Skeletal muscle tissue (tissue), 4 donors: ENCODE data around the gene CILP. TPM values are rescaled to one million over a fixed set of nuclear protein-coding genes. Genes with fewer than 3 reads are reported as not detected.

Experiments used
- H3K27ac ChIP-seq: one replicate; pipeline ENCODE4 v1.7.0; 2013; ENCODE audit warnings: mild to moderate bottlenecking, low read depth, low read length, inconsistent platforms
- H3K27me3 ChIP-seq, 3 donors: one replicate each; pipeline ENCODE4 v1.7.0; 2013; ENCODE audit warnings: low read length in 3 of 3; ENCODE audit not compliant: control insufficient read depth in 3 of 3, insufficient read depth in 3 of 3
- H3K36me3 ChIP-seq, 3 donors: one replicate each; pipeline ENCODE4 v1.7.0; 2013; ENCODE audit warnings: low read length in 3 of 3; ENCODE audit not compliant: control insufficient read depth in 3 of 3, insufficient read depth in 3 of 3
- H3K4me1 ChIP-seq, 3 donors: one replicate each; pipeline ENCODE4 v1.7.0; 2013; ENCODE audit warnings: low read length in 3 of 3, mild to moderate bottlenecking in 3 of 3; ENCODE audit not compliant: control insufficient read depth in 3 of 3, insufficient read depth in 3 of 3
- H3K4me3 ChIP-seq, 3 donors: one replicate each; pipeline ENCODE4 v1.7.0; 2013; ENCODE audit warnings: low read length in 3 of 3
- H3K9ac ChIP-seq, 3 donors: one replicate each; pipeline ENCODE4 v1.7.0; 2013; ENCODE audit warnings: low read length in 3 of 3, mild to moderate bottlenecking in 3 of 3, moderate library complexity in 2 of 3, low read depth in 1 of 3
- H3K9me3 ChIP-seq, 3 donors: one replicate each; pipeline ENCODE4 v1.7.0; 2013; ENCODE audit warnings: low read length in 3 of 3; ENCODE audit not compliant: control insufficient read depth in 3 of 3
- total RNA-seq: library from RNA; depleted of rRNA; stranded (reverse); fragments of >200 nt; gene quantifications from one replicate; pipeline ENCODE4 v1.2.3, GENCODE V29; 2014
- donor health status: Osteomylitis.

The CILP gene, protein sequence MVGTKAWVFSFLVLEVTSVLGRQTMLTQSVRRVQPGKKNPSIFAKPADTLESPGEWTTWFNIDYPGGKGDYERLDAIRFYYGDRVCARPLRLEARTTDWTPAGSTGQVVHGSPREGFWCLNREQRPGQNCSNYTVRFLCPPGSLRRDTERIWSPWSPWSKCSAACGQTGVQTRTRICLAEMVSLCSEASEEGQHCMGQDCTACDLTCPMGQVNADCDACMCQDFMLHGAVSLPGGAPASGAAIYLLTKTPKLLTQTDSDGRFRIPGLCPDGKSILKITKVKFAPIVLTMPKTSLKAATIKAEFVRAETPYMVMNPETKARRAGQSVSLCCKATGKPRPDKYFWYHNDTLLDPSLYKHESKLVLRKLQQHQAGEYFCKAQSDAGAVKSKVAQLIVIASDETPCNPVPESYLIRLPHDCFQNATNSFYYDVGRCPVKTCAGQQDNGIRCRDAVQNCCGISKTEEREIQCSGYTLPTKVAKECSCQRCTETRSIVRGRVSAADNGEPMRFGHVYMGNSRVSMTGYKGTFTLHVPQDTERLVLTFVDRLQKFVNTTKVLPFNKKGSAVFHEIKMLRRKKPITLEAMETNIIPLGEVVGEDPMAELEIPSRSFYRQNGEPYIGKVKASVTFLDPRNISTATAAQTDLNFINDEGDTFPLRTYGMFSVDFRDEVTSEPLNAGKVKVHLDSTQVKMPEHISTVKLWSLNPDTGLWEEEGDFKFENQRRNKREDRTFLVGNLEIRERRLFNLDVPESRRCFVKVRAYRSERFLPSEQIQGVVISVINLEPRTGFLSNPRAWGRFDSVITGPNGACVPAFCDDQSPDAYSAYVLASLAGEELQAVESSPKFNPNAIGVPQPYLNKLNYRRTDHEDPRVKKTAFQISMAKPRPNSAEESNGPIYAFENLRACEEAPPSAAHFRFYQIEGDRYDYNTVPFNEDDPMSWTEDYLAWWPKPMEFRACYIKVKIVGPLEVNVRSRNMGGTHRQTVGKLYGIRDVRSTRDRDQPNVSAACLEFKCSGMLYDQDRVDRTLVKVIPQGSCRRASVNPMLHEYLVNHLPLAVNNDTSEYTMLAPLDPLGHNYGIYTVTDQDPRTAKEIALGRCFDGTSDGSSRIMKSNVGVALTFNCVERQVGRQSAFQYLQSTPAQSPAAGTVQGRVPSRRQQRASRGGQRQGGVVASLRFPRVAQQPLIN
- total RNA-seq, result 38.1 TPM

DNA sequence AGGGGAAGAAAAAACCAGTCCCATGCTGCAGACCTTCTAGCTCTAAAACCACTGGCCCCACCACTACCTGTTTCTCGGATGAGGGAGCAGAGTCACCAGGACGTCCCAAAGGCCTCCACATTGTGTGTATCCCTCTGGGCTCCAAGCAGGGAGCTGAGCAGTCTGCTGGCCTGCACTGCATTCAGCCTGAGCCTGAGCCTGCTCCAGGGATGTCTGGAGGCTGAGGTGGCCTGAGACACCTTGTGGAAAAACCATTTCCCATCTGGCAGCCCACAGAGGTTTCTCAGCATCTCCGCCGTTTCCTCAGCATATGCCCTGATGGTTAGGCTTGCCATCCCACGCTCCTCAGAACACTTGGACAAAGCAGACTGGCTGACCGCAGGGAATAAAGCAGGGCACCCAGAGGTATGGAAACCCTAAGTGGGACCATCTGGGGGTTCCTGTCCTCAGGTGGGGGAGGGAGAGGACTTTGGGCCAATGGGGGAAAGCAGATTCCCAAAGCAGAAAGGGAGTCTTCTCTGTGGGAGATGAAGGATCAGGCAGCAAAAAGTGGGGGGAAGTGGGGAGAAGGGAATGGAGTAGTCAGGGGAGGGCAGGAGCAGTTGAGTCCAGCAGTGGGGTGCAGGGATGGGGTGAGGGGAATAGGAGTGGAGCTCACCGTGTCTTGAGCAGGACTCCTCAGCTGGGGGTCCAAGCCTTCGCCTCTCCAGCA is at the start of gene CILP:
Gene CILP (minus strand): TSS at position 704 of the 712 bp plus-strand sequence. CDS start 1,718 bp downstream, outside the sequence.
- peak within 1 kb of the TSS; percentile 53 for H3K27ac ChIP-seq
- H3K27me3 ChIP-seq, result no peaks in the 10 kb centered on the region
- peak within 1 kb of the TSS in 2 of 3 donors; percentile 28 to 62 for H3K9ac ChIP-seq
- peaks cover 21 to 38% (median 23%) of the 10 kb centered on the region in 3 donors for H3K4me1 ChIP-seq
- peak within 1 kb of the TSS in 2 of 3 donors; percentile 45 to 51 for H3K4me3 ChIP-seq
- no peaks in the 10 kb centered on the region for H3K36me3 ChIP-seq
- H3K9me3 ChIP-seq, result no peaks in the 10 kb centered on the region

DNA sequence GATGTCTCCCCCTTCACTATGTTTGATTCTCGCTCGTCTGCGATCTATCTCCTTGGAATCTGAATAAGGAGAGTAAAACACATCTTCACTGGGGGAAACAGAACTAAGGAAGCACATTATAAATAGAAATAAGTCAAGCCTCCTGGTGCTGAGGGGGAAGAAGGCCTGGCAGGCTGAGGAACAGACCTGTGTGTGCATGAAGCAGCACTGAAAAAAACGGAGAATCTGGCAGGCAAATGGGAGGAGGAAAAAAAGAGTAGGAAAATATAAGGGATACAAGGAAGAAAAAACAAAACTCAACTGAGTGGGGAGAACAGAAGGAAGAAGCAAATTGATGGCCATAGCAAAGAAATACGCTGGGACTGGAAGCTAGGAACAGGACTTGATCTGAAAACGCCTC is 49.7 kb upstream of the CILP start:
- no peaks in the 10 kb centered on the region for H3K27me3 ChIP-seq
- H3K27ac ChIP-seq, result no peak overlapping the region
- no peak overlapping the region for H3K9ac ChIP-seq
- H3K4me1 ChIP-seq, result no peaks in the 10 kb centered on the region
- no peaks in the 10 kb centered on the region for H3K9me3 ChIP-seq
- no peak overlapping the region for H3K4me3 ChIP-seq
- H3K36me3 ChIP-seq, result peaks cover 40 to 52% (median 49%) of the 10 kb centered on the region in 3 donors

DNA sequence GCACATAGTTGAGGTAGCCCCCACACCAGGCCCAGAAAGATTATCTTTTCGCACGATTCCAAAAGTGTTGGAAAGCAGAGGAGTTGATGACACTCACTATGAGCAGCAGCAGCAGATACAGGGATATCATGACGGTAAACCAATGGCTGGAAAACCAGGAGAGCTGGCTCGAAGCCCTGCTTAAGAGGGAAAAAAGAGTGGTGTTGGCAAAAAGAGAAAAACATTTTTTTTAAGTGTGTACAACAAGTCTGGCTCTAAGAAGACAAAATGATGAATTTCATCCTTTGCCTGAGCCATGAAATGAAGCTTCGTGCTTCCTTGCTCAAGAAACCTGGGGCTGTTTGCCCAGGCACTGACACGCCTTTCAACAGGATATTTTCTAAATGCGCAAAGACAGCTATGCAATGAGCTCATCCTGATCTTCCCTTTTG is 48.1 kb upstream of the CILP start:
- H3K27ac ChIP-seq, result peak overlapping the region; percentile 50
- H3K27me3 ChIP-seq, result no peaks in the 10 kb centered on the region
- no peak overlapping the region for H3K9ac ChIP-seq
- H3K4me3 ChIP-seq, result no peak overlapping the region
- no peaks in the 10 kb centered on the region for H3K9me3 ChIP-seq
- no peaks in the 10 kb centered on the region for H3K4me1 ChIP-seq
- peaks cover 39 to 48% (median 46%) of the 10 kb centered on the region in 3 donors for H3K36me3 ChIP-seq

DNA sequence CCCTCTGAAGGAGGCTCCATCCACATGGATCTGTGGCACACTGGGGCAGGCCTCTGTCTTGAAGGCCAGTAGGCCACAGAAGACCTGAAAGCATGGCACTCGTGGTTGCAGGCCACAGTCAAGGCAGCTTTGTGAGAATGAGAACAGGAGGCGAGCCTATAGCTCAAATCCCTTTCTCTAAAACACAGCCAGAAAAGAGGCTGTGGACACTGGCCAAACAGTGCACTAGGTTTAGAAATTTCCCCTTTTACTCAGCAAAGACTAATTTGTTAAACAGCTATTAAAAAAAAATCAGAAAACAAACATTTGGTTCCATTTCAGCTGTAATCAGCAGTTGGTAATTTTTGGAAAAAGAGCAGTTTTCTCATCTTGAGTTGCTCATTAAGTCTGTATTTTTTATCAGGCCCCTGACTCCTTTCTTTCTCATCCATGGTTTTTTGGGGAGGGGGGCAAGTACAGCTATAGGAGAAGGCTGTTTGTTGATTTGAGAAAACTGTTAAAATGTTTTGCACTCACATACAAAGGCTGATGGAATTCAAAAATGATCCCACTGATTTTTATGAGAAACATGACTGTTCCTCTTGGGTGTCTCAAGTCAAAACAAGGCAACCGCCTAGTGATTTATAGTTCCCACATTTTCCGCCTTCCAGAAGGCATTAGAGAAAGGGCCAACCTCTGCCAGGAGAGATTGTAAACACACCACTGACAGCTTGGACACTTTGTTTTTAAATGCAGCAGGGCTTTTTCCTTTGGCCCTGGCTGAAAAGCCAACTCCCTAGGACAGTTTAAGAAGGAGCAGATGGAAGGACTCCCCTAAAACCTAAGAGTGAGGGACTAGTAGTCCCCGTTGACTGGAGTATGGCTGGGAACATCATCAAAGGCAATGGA is 47.3 kb upstream of the CILP start:
- H3K27me3 ChIP-seq, result no peaks in the 10 kb centered on the region
- no peaks in the 10 kb centered on the region for H3K9me3 ChIP-seq
- H3K4me3 ChIP-seq, result no peak overlapping the region
- H3K4me1 ChIP-seq, result no peaks in the 10 kb centered on the region
- H3K9ac ChIP-seq, result no peak overlapping the region
- H3K36me3 ChIP-seq, result peaks cover 39 to 45% (median 43%) of the 10 kb centered on the region in 3 donors
- H3K27ac ChIP-seq, result peak overlapping the region; percentile 50

DNA sequence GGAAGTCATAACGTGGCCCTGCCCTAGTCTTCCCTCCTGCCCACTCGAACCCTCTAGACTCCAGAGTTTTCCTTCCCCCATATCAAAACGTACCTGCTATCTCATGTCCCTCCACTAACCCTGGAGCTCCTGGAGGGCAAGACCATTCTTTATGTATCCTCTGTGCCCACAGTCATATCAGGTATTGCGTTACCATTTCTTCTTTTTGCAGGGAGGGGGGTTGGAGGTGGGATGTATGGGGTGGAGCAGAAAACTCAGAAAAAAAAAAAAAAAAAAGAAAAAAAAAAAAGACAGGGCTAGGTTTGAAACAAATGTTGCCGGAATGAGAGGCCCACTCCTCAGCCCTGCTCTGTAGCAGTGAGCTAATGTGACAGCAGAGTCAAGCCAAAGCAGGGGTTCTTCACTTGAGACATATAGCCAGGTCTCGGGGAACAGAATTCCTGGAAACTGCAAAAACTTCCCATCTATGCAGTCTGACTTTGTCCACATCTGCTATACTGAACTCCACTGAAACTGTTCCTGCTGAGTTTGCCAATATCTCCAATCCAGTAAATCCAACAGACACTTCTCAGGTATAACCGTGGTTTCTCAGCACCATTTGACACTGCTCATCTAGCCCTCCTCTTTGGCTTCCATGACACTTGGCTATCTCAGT is 44.3 kb upstream of the CILP start:
- Histone ChIP-seq H3K9ac (no peak overlapping the region), H3K27ac (no peak overlapping the region), H3K9me3 (no peaks in the 10 kb centered on the region), H3K27me3 (no peaks in the 10 kb centered on the region), H3K4me3 (no peak overlapping the region), H3K36me3 (peaks cover 25 to 28% (median 27%) of the 10 kb centered on the region in 3 donors), H3K4me1 (no peaks in the 10 kb centered on the region)

GRCh38 chr15:65254758-65255157 is 43.5 kb upstream of the CILP start:
- Histone ChIP-seq H3K4me1 (no peaks in the 10 kb centered on the region), H3K36me3 (peaks cover 17 to 19% (median 18%) of the 10 kb centered on the region in 3 donors), H3K27me3 (no peaks in the 10 kb centered on the region), H3K4me3 (no peak overlapping the region), H3K27ac (peak overlapping the region; percentile 42), H3K9me3 (no peaks in the 10 kb centered on the region), H3K9ac (no peak overlapping the region)

DNA sequence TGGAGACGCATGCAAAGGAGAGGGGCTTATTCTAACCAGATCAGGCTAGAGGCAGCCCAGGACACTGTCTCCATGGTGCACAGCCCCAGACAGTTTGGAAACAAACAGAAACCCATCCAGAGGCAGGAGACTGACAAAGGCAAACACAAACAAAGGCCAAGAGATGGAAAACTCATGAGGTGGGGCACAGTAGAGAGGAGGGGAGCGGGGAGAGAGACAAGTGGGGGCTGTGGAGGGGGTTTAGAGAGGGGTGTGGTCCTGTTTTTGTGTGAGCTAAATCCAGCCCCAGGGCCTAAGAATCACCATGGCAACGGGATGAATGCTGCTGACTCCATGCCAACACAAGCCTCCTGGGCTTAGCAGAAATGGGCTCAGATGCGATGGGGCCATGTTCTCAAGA is 43.1 kb upstream of the CILP start:
- no peaks in the 10 kb centered on the region for H3K9me3 ChIP-seq
- no peaks in the 10 kb centered on the region for H3K27me3 ChIP-seq
- peak overlapping the region; percentile 42 for H3K27ac ChIP-seq
- no peak overlapping the region for H3K4me3 ChIP-seq
- H3K4me1 ChIP-seq, result peaks cover 0 to 4% (median 0%) of the 10 kb centered on the region in 3 donors
- no peak overlapping the region for H3K9ac ChIP-seq
- H3K36me3 ChIP-seq, result peaks cover 13 to 15% (median 14%) of the 10 kb centered on the region in 3 donors

- peaks cover 18 to 22% (median 21%) of the 10 kb centered on the region in 3 donors for H3K4me1 ChIP-seq
- no peaks in the 10 kb centered on the region for H3K9me3 ChIP-seq
- H3K9ac ChIP-seq, result no peak overlapping the region
- no peaks in the 10 kb centered on the region for H3K27me3 ChIP-seq
- H3K36me3 ChIP-seq, result peaks cover 0 to 4% (median 2%) of the 10 kb centered on the region in 3 donors
- H3K4me3 ChIP-seq, result no peak overlapping the region
- H3K27ac ChIP-seq, result peak overlapping the region; percentile 60
Measured at GRCh38 chr15:65249641-65250040, 38.4 kb upstream of the CILP start.
